ENCODE measurements around the gene CCNT2. TPM values are rescaled to one million over a fixed set of nuclear protein-coding genes. Genes with fewer than 3 reads are reported as not detected.

Gene CCNT2
- total RNA-seq, 1 experiment from 2014 or later = 4.0 TPM

Other genes with a start within 250 kb of the CCNT2 start
- 0.78 TPM in 1 of 2 replicates, not detected in the other for gene TMEM163, start 199.8 kb upstream of the CCNT2 start, total RNA-seq (2014; rRNA removed; shearing (Covaris generic); ENCODE audit: low replicate concordance)
- 3.8 and 5.3 TPM in 2 replicates for gene ACMSD, start 80.2 kb upstream of the CCNT2 start, total RNA-seq (2014; rRNA removed; shearing (Covaris generic); ENCODE audit: low replicate concordance)
- not detected in 2 replicates for gene MAP3K19, start 128.6 kb downstream of the CCNT2 start, total RNA-seq (2014; rRNA removed; shearing (Covaris generic); ENCODE audit: low replicate concordance)
- 14.0 and 18.4 TPM in 2 replicates for gene RAB3GAP1, start 133.5 kb downstream of the CCNT2 start, total RNA-seq (2014; rRNA removed; shearing (Covaris generic); ENCODE audit: low replicate concordance)

Data from Caki2 (cell line).